Naive thymus-derived CD8-positive, alpha-beta T cell (primary cell): ENCODE measurements around the gene CR1. TPM values are rescaled to one million over a fixed set of nuclear protein-coding genes. Genes with fewer than 3 reads are reported as not detected.
A peak's percentile ranks its signal among the peaks of the same experiment; 100 is the strongest.

Experiments used
- ATAC-seq, 2 donors: fragments of 150-1000 bp; cut with Tn5 transposase in 1 of 2; sonication (Bioruptor Pico), chemical (Tn5 transposase) in 1 of 2; 1 replicate in 1 of 2; 2 replicates in 1 of 2; pipeline ENCODE4 v1.10.0; 2021; ENCODE audit warnings: mild to moderate bottlenecking in 2 of 2, moderate library complexity in 2 of 2
- POLR2A ChIA-PET: fragments of 350-600 bp; sonication (Branson Sonifier 250); formaldehyde crosslinking; loops from one replicate; lab custom pipeline; 2021; ENCODE audit warnings: antibody characterized with exemption; lab: Charles Lee
- DNase-seq, 10 donors: peaks; one replicate each; pipeline versions ENCODE4 v3.0.0 to v3.0.0-alpha.2; 2020 to 2022
- H3K27ac Mint-ChIP-seq, 10 donors: one replicate each; pipeline ENCODE4 v1.8.0; 2020 to 2022; ENCODE audit warnings: mild to moderate bottlenecking in 10 of 10, mixed read lengths in 10 of 10, moderate library complexity in 4 of 10, inconsistent platforms in 1 of 10
- H3K27me3 Mint-ChIP-seq, 5 donors: one replicate each; pipeline ENCODE4 v1.8.0; 2021 to 2022; ENCODE audit warnings: mixed read lengths in 5 of 5
- H3K36me3 Mint-ChIP-seq, 3 donors: one replicate each; pipeline ENCODE4 v1.8.0; 2020 to 2022; ENCODE audit warnings: mixed read lengths in 3 of 3, mild to moderate bottlenecking in 2 of 3, inconsistent platforms in 1 of 3
- H3K4me1 Mint-ChIP-seq, 4 donors: one replicate each; pipeline ENCODE4 v1.8.0; 2021 to 2022; ENCODE audit warnings: mixed read lengths in 4 of 4
- H3K4me3 Mint-ChIP-seq, 10 donors: one replicate each; pipeline ENCODE4 v1.8.0; 2020 to 2022; ENCODE audit warnings: mild to moderate bottlenecking in 10 of 10, mixed read lengths in 10 of 10, moderate library complexity in 6 of 10, inconsistent platforms in 1 of 10
- H3K9me3 Mint-ChIP-seq, 9 donors: one replicate each; pipeline ENCODE4 v1.8.0; 2020 to 2022; ENCODE audit warnings: mixed read lengths in 9 of 9, mild to moderate bottlenecking in 3 of 9, inconsistent platforms in 1 of 9, moderate library complexity in 1 of 9
- polyA plus RNA-seq, 3 donors: library from polyadenylated mRNA; unstranded; fragments of 300-500 nt; fragmentation: Illumina TruSeq; gene quantifications; one replicate each; pipeline ENCODE4 v1.2.3, GENCODE V29; 2021
- total RNA-seq, 8 experiments: library from RNA in 2 of 8; stranded (reverse) in 2 of 8; gene quantifications; one replicate each; pipeline ENCODE4 v1.2.3 and lab custom pipeline; 2021 to 2026

CR1 gene
- total RNA-seq (1 to 10 TPM; 4.1 to 5.1 TPM), polyA plus RNA-seq (1 to 10 TPM in 2 of 3 donors, under 1 TPM in 1; 0.81 to 3.1 (median 1.1) TPM), total RNA-seq (lab: John Stamatoyannopoulos, UW) (0 to 7.9 (median 1.4) reads per million in 6 experiments)

- Mint-ChIP-seq H3K27me3 (peaks cover 8 to 15% (median 13%) of the 10 kb centered on the region in 5 donors), H3K27ac (peak within 1 kb of the TSS in 5 of 10 donors; percentile 3 to 81 (median 65)), H3K36me3 (no peaks in the 10 kb centered on the region), H3K4me1 (peaks cover 1 to 31% (median 15%) of the 10 kb centered on the region in 4 donors), H3K9me3 (peaks cover 0 to 3% (median 0%) of the 10 kb centered on the region in 9 donors), H3K4me3 (peak within 1 kb of the TSS; percentile 76 to 90 (median 87))
- DNase-seq (peak; percentile 18 to 66 (median 44)), ATAC-seq (peak; percentile 82 to 92)
- POLR2A ChIA-PET: interaction anchor here (1.1 to 1.8 kb wide), 5 partner anchors 29 to 443 kb away, joined by 3 to 12 read pairs (median 4); partner anchors contain the start of genes CR2 and PFKFB2
Observed at GRCh38 chr1:207495801-207496792, at the start of gene CR1. Gene CR1 (plus strand): TSS chr1:207496157. CDS start chr1:207496268, 111 bp downstream.

GRCh38 chr1:207453710-207454045 is 42.3 kb upstream of the CR1 start:
- peaks cover 0 to 23% (median 4%) of the 10 kb centered on the region in 5 donors for H3K27me3 Mint-ChIP-seq
- no peak for ATAC-seq
- H3K9me3 Mint-ChIP-seq: no peaks in the 10 kb centered on the region
- DNase-seq: no peak
- peak overlapping the region in 9 of 10 donors; percentile 69 to 87 (median 78) for H3K4me3 Mint-ChIP-seq
- POLR2A ChIA-PET: interaction anchor here (1.5 to 3.1 kb wide), 4 partner anchors 12 to 132 kb away, joined by 6 to 18 read pairs (median 12); partner anchors contain the start of genes CD55 and CR1
- H3K27ac Mint-ChIP-seq: peak overlapping the region in 5 of 10 donors; percentile 7 to 84 (median 56)
- H3K4me1 Mint-ChIP-seq: peaks cover 0 to 14% (median 8%) of the 10 kb centered on the region in 4 donors
- H3K36me3 Mint-ChIP-seq: no peaks in the 10 kb centered on the region

- POLR2A ChIA-PET: interaction anchor here (1.0 to 3.1 kb wide), 8 partner anchors 13 to 133 kb away, joined by 3 to 18 read pairs (median 8); partner anchors contain the start of genes CD55 and CR1
- peak; percentile 76 to 80 for ATAC-seq
- H3K27me3 Mint-ChIP-seq: peaks cover 0 to 23% (median 4%) of the 10 kb centered on the region in 5 donors
Observed at GRCh38 chr1:207454046-207454964, 41.7 kb upstream of the CR1 start, which contains the start of gene CR2. Gene CR2 (plus strand): TSS chr1:207454328. CDS start chr1:207454419, 91 bp downstream.

GRCh38 chr1:207455183-207455754 is 40.7 kb upstream of the CR1 start:
- ATAC-seq (no peak), DNase-seq (no peak)
- H3K4me1 Mint-ChIP-seq: peaks cover 8 to 20% (median 11%) of the 10 kb centered on the region in 4 donors
- H3K4me3 Mint-ChIP-seq: peak overlapping the region in 9 of 10 donors; percentile 69 to 87 (median 78)
- H3K27me3 Mint-ChIP-seq: peaks cover 0 to 18% (median 4%) of the 10 kb centered on the region in 5 donors
- H3K36me3 Mint-ChIP-seq: no peaks in the 10 kb centered on the region
- peak overlapping the region in 5 of 10 donors; percentile 22 to 73 (median 60) for H3K27ac Mint-ChIP-seq
- POLR2A ChIA-PET: interaction anchor here (1.0 to 3.1 kb wide), 8 partner anchors 16 to 134 kb away, joined by 3 to 18 read pairs (median 7); partner anchors contain the start of genes CD55 and CR1
- no peaks in the 10 kb centered on the region for H3K9me3 Mint-ChIP-seq

More at GRCh38 chr1:207454046-207454964, 41.7 kb upstream of the CR1 start, which contains the start of gene CR2:
- peaks cover 0 to 14% (median 8%) of the 10 kb centered on the region in 4 donors for H3K4me1 Mint-ChIP-seq
- peak; percentile 42 to 74 (median 52) for DNase-seq
- no peaks in the 10 kb centered on the region for H3K36me3 Mint-ChIP-seq
- H3K4me3 Mint-ChIP-seq: peak within 1 kb of the TSS in 9 of 10 donors; percentile 69 to 87 (median 78)
- no peaks in the 10 kb centered on the region for H3K9me3 Mint-ChIP-seq
- peak within 1 kb of the TSS in 6 of 10 donors; percentile 60 to 84 (median 66) for H3K27ac Mint-ChIP-seq

GRCh38 chr1:207458414-207458813 is 37.5 kb upstream of the CR1 start:
- no peaks in the 10 kb centered on the region for H3K36me3 Mint-ChIP-seq
- POLR2A ChIA-PET: interaction anchor here (0.7 kb wide), 1 partner anchor 701 kb away, joined by 4 read pairs; no protein-coding TSS in a partner anchor

GRCh38 chr1:207459008-207459407 is 36.9 kb upstream of the CR1 start:
- H3K27me3 Mint-ChIP-seq: peaks cover 0 to 8% (median 0%) of the 10 kb centered on the region in 5 donors
- H3K27ac Mint-ChIP-seq: no peak overlapping the region
- peaks cover 0 to under 1% (median 0%) of the 10 kb centered on the region in 3 donors for H3K36me3 Mint-ChIP-seq
- no peaks in the 10 kb centered on the region for H3K9me3 Mint-ChIP-seq
- POLR2A ChIA-PET: no interaction called here
- H3K4me3 Mint-ChIP-seq: no peak overlapping the region
- H3K4me1 Mint-ChIP-seq: peaks cover 11 to 54% (median 28%) of the 10 kb centered on the region in 4 donors
- ATAC-seq: peak; percentile 78 to 92
- DNase-seq: peak in 9 of 10 donors; percentile 7 to 85 (median 61)

More at GRCh38 chr1:207458414-207458813, 37.5 kb upstream of the CR1 start:
- Mint-ChIP-seq H3K27ac (no peak overlapping the region), H3K27me3 (peaks cover 0 to 11% (median 0%) of the 10 kb centered on the region in 5 donors), H3K4me3 (no peak overlapping the region), H3K9me3 (no peaks in the 10 kb centered on the region), H3K4me1 (peaks cover 14 to 50% (median 24%) of the 10 kb centered on the region in 4 donors)
- DNase-seq (peak in 1 of 10 donors; percentile 4), ATAC-seq (no peak)

- peaks cover 0 to 5% (median 0%) of the 10 kb centered on the region in 3 donors for H3K36me3 Mint-ChIP-seq
- ATAC-seq (no peak), DNase-seq (no peak)
- POLR2A ChIA-PET: interaction anchor here (1.3 kb wide), 1 partner anchor 34 kb away, joined by 3 read pairs; the partner anchor contains the start of gene CR1
- no peaks in the 10 kb centered on the region for H3K27me3 Mint-ChIP-seq
- H3K9me3 Mint-ChIP-seq: no peaks in the 10 kb centered on the region
- peak overlapping the region in 8 of 10 donors; percentile 24 to 75 (median 48) for H3K27ac Mint-ChIP-seq
- H3K4me3 Mint-ChIP-seq: peak overlapping the region in 6 of 10 donors; percentile 7 to 42 (median 22)
- H3K4me1 Mint-ChIP-seq: peaks cover 3 to 62% (median 36%) of the 10 kb centered on the region in 4 donors
Observed at GRCh38 chr1:207461649-207462048, 34.3 kb upstream of the CR1 start.

GRCh38 chr1:207462535-207462934 is 33.4 kb upstream of the CR1 start:
- Mint-ChIP-seq H3K9me3 (no peaks in the 10 kb centered on the region), H3K4me1 (peaks cover 3 to 71% (median 40%) of the 10 kb centered on the region in 4 donors), H3K4me3 (peak overlapping the region in 7 of 10 donors; percentile 3 to 73 (median 46)), H3K36me3 (peaks cover 0 to 5% (median 0%) of the 10 kb centered on the region in 3 donors), H3K27me3 (no peaks in the 10 kb centered on the region), H3K27ac (peak overlapping the region in 4 of 10 donors; percentile 15 to 85 (median 58))
- ATAC-seq: no peak
- POLR2A ChIA-PET: no interaction called here
- no peak for DNase-seq

- no peaks in the 10 kb centered on the region for H3K27me3 Mint-ChIP-seq
- peak overlapping the region in 6 of 10 donors; percentile 5 to 24 (median 14) for H3K4me3 Mint-ChIP-seq
- no peaks in the 10 kb centered on the region for H3K9me3 Mint-ChIP-seq
- H3K4me1 Mint-ChIP-seq: peaks cover 3 to 73% (median 40%) of the 10 kb centered on the region in 4 donors
- ATAC-seq: no peak
- no peak for DNase-seq
- peak overlapping the region in 4 of 10 donors; percentile 25 to 85 (median 58) for H3K27ac Mint-ChIP-seq
- POLR2A ChIA-PET: no interaction called here
- peaks cover 0 to 5% (median 0%) of the 10 kb centered on the region in 3 donors for H3K36me3 Mint-ChIP-seq
Observed at GRCh38 chr1:207463021-207463420, 32.9 kb upstream of the CR1 start.

GRCh38 chr1:207463571-207463970 is 32.4 kb upstream of the CR1 start:
- POLR2A ChIA-PET: interaction anchor here (0.5 to 1.2 kb wide), 3 partner anchors 28 to 50 kb away, joined by 3 to 5 read pairs (median 3); partner anchors contain the start of gene CR1
- Mint-ChIP-seq H3K4me1 (peaks cover 3 to 73% (median 40%) of the 10 kb centered on the region in 4 donors), H3K9me3 (no peaks in the 10 kb centered on the region), H3K27ac (peak overlapping the region in 5 of 10 donors; percentile 13 to 80 (median 41)), H3K36me3 (peaks cover 0 to 5% (median 0%) of the 10 kb centered on the region in 3 donors), H3K4me3 (peak overlapping the region in 7 of 10 donors; percentile 10 to 59 (median 18)), H3K27me3 (no peaks in the 10 kb centered on the region)
- ATAC-seq (peak in 1 of 2 donors; percentile 41), DNase-seq (peak in 1 of 10 donors; percentile 12)
